HG03039 (cell line): ENCODE results near the gene AGBL1.
"Not testable (repeated sequence)": the region's sequence is repeated elsewhere in the genome, so short reads cannot be mapped to it uniquely, and the experiment has no call there.

Source experiments
- ATAC-seq: cut with Tn5 transposase; IDR thresholded peaks from one replicate; pipeline ENCODE4 v1.9.1; 2021; ENCODE audit warnings: mild to moderate bottlenecking, moderate library complexity; ENCODE audit not compliant: unreplicated experiment

The AGBL1 gene

DNA sequence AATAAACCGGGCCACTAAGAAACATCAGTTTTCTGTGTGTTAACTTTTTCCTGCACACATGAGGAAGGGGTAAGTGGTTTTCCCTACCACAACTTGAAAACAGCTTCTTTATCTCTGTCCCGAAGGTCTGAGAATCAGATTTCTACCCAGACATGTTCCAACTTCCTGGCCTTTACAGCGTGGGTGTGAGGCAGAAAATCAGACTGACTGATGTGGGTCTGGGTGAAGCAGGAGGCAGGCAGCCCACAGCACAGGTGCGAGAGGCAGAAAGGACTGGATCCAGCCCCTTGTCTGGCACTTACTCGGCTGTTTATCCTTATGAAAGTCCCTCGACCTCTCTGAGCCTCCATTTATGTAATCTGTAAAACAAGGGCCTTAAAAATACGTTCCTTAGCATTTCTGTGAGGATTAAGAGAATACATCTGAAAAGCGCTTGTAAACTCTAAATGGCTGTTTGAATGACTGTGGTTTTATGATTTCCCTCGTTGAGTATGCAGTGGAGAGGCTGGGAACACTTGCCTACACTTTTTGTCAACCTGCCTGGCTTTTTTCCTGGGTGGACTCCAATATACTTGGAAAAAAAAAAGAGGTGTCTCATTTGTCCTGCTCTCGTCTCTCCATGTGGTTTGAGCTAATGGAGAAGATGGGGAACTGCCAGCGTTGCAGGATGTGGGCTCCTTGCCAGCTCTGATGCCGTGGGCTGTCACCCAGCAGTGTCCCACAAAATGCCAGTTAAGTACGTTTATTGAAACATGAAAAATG lies 3.1 kb downstream of the AGBL1 start:
- no peak for ATAC-seq

DNA sequence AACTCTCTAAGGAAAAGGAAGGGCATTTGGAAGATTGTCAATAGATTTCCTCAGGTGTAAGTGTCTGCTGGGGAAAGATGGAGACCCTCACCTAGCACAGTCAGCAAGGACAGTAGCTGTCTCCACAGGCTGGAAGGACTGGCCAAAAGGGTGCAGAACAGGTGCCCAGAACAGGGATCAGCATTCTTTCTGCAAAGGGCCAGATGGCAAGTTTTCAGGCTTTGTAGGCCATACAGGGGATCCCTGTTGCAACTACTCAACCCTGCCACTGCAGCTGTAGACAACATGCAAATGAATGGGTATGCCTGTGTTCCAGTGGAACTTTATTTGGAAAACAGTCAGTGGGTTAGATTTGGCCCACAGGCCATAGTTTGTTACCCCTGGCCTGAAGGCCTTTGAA lies 8.1 kb downstream of the AGBL1 start:
- ATAC-seq, result no peak

DNA sequence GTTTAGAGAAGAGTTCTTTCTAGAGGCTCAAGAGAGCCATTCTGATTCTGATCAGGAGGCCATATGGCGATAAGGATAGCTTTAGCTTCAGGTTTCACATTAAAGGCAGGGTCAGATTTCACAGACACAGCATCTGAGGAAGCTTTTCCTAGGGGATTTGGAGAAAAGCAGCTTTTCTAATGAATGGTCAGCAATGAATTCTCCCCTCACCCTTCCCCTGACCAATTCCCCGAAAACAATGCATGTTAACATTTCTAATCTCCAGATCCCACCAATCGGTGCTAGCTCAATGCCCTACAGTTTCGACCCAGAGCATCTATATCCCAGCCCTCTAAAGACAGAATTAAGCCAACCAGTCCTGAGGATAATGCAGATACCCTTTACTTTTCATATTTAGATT lies 9.8 kb downstream of the AGBL1 start:
- no peak for ATAC-seq

DNA sequence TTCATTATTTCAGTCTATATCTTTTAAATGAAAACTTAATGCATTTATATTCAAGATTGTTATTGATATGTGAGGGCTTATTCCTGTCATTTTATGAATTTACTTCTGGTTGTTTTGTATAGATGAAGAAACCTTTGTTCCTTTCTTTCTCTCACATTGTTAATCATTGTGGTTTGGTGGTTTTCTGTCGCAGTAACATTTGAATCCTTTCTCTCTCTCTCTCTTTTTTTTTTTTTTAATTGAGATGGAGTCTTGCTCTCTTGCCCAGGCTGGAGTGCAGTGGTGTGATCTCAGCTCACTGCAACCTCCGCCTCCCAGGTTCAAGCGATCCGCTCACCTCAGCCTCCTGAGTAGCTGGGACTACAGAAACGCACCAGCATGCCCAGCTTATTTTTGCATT lies 22.1 kb downstream of the AGBL1 start:
- ATAC-seq, result no peak

DNA sequence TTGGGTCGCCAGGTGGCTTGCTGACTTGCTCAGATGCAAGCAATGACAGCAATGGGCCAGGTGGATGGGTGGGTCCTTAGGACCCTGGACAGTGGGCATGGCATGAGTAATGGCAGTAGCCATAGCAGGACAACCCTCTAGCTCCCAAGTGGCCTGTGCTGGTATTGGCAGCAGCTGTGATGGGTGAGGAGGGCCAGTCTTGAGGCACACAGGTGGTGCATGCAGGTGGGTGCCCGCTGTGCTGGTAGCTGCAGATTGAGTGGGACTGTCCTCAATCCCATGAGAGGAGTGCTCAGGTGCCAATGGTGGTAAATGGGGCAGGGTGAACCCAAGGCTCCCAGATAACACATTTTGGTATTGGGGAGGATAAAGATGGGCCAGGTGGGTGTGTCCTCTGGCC lies 24.2 kb downstream of the AGBL1 start:
- ATAC-seq, result no peak

DNA sequence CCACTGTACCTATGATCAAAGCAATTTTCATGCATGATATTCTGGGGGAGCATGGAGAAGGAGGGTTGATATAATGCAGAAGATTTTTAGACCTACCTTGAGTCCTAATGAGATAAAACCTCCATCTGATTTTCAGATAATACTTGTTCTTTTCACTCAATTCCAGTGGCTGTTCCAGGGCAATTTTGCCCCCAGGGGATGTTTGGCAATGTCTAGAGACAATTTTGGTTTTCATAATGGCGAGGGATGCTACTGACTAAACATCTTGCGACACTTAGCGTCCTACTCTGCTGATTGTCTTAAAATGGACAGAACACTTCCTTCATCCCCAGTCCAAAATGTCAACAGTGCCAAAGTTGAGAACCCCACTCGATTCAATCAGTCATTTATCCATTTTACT lies 26.6 kb downstream of the AGBL1 start:
- no peak for ATAC-seq

DNA sequence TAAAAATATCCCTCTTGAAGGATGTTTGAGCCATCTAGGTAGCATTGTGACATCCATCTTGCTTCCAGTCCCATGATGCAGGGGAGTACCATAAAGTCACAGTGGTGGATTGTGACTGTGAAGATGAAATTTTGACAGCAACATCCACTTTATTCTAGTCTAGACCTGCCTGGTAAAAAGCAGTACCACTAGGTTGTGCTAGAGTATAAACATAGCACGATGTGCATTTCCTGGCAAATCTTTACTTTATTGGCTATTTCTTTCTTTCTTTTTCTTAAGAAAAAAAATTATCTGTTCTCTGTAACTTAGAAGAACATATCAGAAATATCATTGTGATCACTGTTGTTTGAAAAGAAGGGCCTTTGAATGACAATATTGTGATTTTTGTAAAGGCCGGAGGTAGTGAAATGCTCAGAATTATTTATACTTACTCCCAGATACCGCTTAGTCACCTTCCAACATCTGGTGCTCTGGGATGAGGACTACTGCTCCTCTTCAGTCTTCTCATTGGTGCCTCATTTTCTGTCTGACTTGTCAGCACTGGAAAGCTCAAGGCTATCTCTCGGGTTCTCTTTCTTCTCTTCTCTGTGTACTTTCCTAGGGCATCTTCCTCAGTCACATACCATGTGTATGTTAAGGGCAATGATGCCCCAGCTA lies 35.6 kb downstream of the AGBL1 start:
- no peak for ATAC-seq

DNA sequence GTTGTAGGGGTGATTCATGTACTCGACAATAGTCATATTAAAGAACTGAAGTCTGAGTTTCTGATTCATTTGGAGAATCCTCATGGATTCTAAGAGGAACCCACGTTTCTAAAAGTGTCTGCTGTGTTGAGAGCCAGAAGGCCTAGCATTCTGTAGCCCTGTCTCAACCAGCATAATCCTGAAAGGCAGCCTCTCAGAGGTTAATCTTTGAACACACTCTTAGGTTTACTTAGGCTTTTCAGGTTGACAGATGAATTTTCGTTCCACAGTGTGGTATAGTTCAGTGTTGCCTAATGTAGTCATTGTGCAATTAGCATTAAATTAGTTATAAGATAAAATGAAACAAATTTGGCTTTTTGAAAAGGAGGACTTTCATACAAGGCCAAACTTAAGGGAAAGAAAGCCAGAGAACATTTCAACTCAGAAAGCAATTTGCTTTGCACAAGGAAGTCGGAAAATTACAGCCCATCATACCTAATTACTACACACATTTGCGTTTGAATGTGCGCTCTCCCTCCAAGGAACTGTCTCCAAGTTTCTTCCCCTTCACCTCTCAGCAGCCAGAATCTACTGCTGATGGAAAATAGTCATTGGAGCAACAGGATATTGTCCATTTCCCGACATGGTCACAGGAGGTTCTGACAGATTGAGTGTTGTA lies 42.0 kb downstream of the AGBL1 start:
- no peak for ATAC-seq

DNA sequence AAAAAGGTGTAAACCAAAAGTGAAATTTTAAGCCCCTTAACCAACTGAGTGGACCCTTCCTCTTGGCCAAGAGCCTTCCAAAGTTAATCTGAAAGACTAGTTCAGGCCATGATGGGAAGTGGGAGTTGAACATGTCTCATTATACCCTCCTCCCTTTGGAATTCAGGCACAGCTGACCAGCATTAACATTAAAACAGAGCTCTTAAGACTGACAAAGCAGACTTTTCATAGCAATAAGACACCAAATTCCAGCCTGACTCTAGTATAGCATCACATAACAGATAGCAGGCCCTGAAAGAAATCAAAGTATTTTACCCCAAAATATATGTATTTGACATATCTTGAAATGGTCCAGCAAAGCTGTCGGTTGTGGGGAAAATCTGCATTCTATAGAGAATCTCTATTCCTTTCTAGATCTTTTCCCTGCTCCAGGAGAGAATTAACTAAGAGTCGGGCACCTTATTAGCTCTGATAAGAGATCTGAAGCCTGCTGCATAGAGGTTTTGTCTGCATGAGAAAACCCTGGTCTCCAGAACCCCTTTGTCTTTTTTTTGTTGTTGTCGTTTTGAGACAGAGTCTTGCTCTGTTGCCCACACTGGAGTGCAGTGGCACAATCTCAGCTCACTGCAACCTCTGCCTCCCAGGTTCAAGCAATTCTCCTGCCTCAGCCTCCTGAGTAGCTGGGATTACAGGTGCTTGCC lies 43.2 kb downstream of the AGBL1 start:
- ATAC-seq, result not testable (repeated sequence)

DNA sequence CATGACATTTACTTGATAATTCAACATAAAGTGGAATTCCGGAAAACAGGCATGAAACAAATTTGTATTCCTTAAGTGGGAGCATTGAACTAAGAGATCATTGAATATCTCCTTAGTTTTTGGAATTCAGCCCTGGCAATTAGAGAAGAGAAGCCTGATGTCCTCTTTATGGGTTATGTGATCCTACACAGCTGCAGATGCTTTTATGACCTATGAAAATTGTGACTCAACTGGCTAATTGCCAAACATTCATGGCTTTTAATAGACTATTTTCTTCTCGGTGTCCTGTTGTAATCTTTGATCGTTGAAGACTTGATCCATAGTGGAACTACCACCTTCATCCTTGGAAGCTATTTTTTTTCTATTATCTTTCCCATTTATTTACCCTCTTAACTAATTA lies 46.1 kb downstream of the AGBL1 start:
- no peak for ATAC-seq

DNA sequence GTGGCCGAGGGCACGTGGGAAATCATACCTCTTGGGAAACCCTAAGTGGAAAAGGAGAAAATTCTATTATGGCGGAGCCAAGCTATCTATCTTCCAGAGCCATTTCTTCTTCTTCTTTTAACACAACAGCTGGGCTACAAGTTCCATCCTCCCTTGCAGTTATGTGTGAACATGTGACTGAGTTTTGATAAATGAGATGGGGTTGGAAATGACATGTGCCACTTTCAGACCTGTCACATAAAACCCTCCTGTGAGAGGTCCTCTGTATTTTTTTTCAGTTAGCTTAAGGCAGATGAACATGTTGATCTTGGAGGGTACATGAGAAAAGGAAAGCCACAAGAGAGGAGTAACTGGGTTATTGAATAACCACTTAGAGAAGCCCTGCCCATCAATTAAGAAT lies 47.9 kb downstream of the AGBL1 start:
- no peak for ATAC-seq

DNA sequence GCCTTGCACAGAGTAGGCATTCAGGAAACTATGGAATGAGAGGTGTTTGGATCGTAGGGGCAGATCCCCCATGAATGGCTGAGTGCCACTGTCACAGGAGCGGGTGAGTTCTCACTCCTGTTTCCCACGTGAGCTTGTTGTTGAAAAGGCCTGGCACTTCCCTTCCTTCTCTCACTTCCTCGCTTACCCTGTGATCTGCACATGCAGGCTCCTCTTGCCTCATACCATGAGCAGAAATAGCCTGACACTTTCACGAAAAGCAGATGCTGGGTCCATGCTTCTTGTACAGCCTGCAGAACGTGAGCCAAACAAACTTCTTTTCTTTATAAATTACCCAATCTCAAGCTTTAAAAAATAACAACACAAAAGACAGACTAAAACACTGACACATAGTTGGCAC lies 55.4 kb downstream of the AGBL1 start:
- ATAC-seq, result no peak

DNA sequence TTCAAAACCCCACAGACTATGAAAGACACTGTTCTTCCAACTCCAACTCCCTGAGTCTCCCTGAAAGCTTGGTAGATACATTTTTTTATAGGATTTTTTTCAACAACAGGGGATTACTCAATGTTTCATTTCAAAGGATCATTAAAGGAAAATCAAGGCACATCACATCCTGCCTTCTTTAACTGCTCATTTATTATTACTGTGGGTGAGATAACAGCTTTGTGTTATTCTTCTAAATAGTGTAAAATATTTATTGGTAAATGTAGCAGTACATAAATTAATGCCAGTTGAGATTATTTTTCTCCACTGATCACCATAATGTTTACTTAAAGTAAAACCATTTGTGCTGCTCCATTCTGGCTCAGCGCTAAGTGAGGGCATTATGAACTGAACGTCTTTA lies 57.2 kb downstream of the AGBL1 start:
- no peak for ATAC-seq

DNA sequence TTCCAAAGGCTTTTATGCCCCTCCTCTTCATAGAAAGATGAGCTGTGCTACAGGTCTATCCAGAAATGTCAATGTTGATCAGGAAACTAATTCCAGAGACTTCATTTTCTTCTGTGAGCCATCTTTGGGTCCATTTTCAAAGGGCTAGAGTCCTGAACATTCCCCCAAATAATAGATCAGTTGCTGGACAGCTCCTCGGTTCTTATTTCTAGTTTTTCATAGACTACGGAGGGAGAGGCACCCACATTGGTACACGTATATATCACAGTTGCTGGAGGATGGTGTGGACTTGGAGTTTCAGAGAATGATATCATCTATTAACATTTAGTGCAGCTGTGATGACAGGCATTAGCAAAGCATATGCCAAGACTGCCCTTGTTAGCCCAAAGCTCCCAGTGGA lies 59.1 kb downstream of the AGBL1 start:
- ATAC-seq, result no peak

DNA sequence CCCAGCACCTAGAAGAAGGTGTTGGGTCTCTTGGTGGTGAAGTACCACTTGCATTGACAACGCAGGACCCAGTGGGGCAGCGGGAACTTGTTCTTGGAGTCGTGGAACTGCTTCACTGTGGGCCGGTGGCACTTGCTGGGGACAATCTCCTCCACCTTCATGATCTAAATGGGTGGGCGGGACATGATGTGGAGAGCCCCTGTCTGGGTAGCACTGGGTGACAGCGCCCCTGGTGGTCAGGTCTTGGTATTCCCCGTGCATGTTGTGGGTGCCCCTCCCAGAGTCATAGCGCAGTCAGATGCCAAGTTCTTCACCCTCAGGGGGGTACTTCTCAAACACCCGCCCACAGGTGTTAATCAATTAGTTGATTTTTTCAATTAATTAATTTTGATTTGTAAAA lies 60.2 kb downstream of the AGBL1 start:
- ATAC-seq, result no peak

DNA sequence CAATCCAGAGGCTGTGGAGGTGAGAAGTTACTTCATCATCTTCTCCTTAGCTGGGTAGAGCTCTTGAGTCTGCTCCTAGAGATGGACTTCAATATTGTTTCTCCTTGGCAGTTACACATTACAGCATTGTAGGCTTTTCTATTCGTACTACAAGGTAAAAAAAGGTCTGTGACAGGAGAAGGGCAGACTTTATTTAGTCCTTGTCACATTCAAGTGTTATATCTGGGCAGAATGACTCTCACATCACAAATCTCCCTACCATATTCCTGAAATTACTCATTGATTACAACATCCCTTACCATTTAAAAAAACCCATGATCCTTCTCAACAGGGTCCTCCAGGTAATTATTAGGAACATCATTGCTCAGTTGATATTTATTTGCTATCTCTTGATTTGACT lies 75.0 kb downstream of the AGBL1 start:
- no peak for ATAC-seq

DNA sequence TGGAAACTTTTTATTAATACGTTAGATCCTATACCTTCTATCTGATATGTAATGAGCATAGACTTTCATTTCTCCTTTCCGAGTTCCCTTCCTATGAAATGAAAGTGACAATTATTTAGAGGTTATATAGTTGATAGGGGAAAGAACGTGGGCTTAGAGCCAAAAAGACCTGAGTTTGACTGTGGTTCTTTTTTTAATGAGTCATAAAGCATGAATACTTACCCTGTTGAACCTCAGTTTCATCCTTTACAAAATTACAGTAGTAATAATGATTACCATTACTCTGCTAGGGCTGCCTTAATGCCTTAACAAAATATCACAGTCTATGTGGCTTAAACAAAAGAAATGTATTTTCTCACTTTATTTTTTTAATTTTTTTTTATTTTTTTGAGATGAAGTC lies 75.9 kb downstream of the AGBL1 start:
- no peak for ATAC-seq

DNA sequence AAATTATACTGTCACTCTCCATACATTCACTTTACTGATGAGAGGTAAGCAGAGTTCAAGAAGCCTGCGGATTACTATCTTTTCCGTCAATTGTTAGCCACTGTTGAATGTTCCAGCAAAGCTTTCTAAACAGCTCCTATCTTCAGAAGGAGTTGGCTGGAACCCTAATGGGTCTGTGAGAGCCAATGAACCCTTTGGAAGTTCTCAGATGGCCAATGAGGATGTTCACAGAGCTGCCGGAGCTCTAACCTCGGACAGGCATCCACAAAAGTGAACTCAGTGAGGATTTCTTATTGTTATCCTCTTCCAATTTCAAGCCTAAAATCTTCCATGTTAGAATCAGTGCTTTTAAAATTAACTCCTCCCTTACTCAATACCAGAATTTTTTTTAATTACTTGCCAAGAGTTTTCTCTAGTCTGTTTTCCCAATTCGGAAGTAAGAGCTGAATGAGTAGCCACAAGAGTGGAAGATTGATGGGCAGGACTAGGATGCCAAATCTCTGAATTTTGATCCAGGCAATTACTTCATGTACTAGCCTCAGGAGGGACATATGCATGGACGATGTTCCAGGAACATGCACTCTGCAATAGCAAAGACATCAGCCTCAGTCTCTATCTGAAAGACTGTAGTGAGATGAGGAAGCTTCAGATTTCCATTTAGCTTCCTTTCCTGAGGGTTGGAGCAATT lies 78.1 kb downstream of the AGBL1 start:
- no peak for ATAC-seq

DNA sequence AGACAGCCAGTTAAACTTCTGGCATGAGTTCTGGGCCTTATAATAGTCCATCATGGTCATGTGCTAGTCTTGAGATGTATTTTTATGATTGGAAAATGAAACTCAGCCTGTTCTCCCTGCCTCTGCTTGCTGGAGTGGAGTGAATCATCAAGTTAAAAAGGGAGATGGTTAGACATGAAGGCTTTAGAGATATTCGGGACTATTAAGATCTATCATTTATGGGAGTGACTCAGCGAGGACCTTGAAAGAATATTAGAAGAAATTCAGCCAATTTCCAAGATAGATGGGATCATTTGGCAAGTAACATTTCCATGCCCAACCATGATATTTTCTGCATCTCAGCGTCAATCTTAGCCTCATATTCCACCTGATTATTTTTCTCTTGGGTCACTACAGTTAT lies 79.8 kb downstream of the AGBL1 start:
- ATAC-seq, result no peak

DNA sequence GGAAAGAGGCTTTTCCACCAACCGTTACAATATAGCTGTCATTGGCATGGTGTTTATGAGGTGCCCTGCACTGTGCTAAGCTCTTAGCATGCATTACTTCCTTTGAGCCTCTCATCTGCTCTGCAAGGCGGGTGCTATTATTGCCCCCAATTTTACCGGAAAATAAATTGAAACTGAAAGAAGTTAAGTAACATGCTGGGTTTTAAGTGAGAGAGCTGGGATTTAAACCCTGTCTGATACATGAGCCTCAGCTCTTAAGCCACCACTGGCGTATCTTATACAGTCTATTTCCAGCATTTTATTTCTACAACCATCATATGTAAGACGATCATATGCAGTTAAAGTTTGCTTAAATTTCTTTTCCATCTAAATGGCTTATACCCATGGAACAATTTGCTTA lies 81.6 kb downstream of the AGBL1 start:
- no peak for ATAC-seq

DNA sequence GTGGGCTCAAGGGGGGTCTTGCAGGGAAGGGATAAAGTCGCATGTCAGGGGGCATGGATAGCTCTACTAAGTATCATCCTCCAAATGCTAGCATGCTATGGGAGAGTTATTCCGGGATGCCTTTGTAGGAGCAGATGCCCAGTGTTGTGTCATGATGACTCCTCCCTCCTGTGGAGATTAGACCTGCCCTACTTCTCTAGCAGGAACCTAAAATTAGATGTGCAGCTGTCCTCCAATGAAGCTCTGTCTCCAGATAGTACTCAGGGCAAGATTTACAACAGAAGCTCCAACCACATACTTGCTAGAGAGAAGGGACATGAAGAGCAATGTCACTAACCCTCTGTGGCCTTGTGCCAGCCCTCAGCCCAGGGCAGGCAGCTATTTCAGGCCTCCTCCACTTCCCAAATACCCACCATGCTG lies 82.5 kb downstream of the AGBL1 start:
- ATAC-seq, result no peak
